ENCODE measurements around the gene TEK. TPM values are rescaled to one million over a fixed set of nuclear protein-coding genes. Genes with fewer than 3 reads are reported as not detected.

TEK gene
- total RNA-seq, 2 donors from 2014 or later, result 1.6 to 6.3 TPM

DNA sequence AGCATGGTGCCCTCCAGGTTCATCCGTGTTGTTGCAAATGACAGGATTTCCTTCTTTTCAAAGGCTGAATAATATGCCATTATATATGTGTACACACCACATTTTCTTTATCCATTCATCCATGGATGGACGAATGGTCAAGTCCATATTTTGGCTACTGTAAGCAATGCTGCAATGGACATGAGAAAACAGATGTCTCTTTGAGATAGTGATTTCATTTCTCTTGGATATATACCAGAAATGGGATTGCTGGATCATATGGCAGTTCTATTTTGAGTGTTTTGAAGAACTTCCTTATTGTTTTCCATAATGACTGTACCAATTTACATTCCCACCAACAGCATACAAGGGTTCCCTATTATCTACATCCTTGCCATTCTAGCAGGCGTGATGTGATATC lies 67.9 kb downstream of the TEK start:
- Histone ChIP-seq H3K9me3 (no peaks in the 10 kb centered on the region), H3K4me1 (peaks cover 3% of the 10 kb centered on the region), H3K4me3 (no peak overlapping the region), H3K27ac (no peak overlapping the region), H3K27me3 (no peaks in the 10 kb centered on the region), H3K36me3 (no peaks in the 10 kb centered on the region), H3K9ac (ENCODE audit: low read depth in 2 of 2, low read length in 2 of 2) (no peak overlapping the region)
- TF ChIP-seq CTCF (IDR thresholded peaks at IDR 0.05), result no peak
- no peak for DNase-seq
- intact Hi-C loops (cut with DNase I), result no loop called here

DNA sequence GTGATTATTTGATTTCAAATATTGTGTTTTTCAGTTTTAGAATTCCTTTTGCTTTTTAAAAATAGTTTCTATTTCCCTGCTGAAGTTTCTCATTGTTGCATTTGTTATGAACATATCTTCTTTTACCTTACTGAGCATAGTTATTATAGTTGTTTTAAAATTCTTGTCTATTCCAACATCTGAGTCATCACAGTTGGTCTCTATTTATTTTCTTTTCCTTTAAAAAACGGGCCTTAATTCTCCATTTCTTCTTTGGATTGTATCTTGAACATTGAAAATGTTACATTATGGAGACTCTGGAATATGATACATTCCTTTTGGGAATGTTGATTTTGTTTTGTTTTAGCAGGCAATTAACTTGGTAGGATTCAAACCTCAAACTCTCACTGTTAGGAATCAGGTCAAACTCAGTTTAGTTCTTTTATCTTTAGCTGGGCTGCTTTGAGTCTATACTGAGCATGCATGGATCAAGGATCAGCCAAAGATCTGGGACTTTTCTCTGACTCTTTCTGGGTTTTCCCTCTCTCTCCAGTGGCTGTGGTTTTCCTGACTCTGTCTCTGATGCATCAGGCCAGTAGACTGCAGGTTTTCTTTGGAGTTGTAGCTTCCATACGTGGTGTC lies 70.3 kb downstream of the TEK start:
- no peak for DNase-seq
- TF ChIP-seq CTCF (IDR thresholded peaks at IDR 0.05), result no peak
- Histone ChIP-seq H3K36me3 (no peaks in the 10 kb centered on the region), H3K9me3 (no peaks in the 10 kb centered on the region), H3K27me3 (no peaks in the 10 kb centered on the region), H3K4me1 (peaks cover 6% of the 10 kb centered on the region), H3K27ac (no peak overlapping the region), H3K9ac (ENCODE audit: low read depth in 2 of 2, low read length in 2 of 2) (no peak overlapping the region), H3K4me3 (no peak overlapping the region)
- intact Hi-C loops (cut with DNase I), result no loop called here

DNA sequence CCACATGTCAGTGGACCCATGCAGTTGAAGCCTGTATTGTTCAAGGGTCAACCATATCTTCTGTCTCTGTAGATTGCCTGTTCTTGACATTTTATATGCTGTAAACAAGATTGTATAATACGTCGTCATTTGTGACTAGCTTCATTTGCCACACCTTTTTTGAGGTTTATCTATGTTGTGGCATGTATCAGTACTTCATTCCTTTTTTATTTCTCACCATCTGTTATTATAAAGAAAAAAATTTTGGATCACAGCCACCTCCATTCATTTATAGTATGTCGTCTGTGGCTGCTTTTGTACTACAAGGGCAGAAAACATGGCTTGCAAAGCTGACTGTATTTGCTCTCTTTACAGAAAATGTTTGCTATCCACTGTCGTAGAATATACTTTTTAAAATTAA lies 72.4 kb downstream of the TEK start:
- intact Hi-C loops (cut with DNase I), result no loop called here
- H3K9ac ChIP-seq (ENCODE audit: low read depth in 2 of 2, low read length in 2 of 2), result no peak overlapping the region
- no peak overlapping the region for H3K4me3 ChIP-seq
- no peaks in the 10 kb centered on the region for H3K9me3 ChIP-seq
- peaks cover 6% of the 10 kb centered on the region for H3K4me1 ChIP-seq
- H3K27me3 ChIP-seq, result no peaks in the 10 kb centered on the region
- no peak for DNase-seq
- no peak overlapping the region for H3K27ac ChIP-seq
- TF ChIP-seq CTCF (IDR thresholded peaks at IDR 0.05), result no peak
- H3K36me3 ChIP-seq, result no peaks in the 10 kb centered on the region

DNA sequence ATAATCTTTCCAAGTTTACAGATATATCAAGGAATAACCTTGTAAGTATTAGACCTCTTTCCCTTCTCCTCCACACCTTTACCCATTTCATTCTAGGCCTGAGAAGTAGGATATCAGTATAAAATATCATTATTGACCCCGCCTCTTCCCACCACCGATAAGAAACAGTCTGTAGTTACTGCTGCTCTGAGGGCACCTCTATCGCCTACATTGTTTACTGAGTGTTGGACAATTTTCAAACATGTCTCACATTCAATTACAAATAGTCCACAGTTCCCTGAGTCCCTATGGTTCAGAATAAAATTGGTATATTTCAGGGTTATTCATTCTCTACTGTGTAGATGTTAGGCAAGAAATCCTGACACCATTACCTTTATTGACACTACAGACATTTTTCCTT lies 73.4 kb downstream of the TEK start:
- intact Hi-C loops (cut with DNase I), result no loop called here

GRCh38 chr9:27183131-27183530 lies 74.1 kb downstream of the TEK start:
- Histone ChIP-seq H3K36me3 (no peaks in the 10 kb centered on the region), H3K4me3 (no peak overlapping the region), H3K9ac (ENCODE audit: low read depth in 2 of 2, low read length in 2 of 2) (no peak overlapping the region), H3K27ac (no peak overlapping the region), H3K4me1 (peaks cover 6% of the 10 kb centered on the region), H3K9me3 (no peaks in the 10 kb centered on the region), H3K27me3 (no peaks in the 10 kb centered on the region)
- no peak for DNase-seq
- no peak for TF ChIP-seq CTCF (IDR thresholded peaks at IDR 0.05)
- intact Hi-C loops (cut with DNase I), result no loop called here

More for the DNA sequence above, 73.4 kb downstream of the TEK start:
- Histone ChIP-seq H3K27me3 (no peaks in the 10 kb centered on the region), H3K4me3 (no peak overlapping the region), H3K27ac (no peak overlapping the region), H3K36me3 (no peaks in the 10 kb centered on the region), H3K9me3 (no peaks in the 10 kb centered on the region), H3K9ac (ENCODE audit: low read depth in 2 of 2, low read length in 2 of 2) (no peak overlapping the region), H3K4me1 (peaks cover 6% of the 10 kb centered on the region)
- DNase-seq, result no peak
- TF ChIP-seq CTCF (IDR thresholded peaks at IDR 0.05), result no peak

All from colonic mucosa (tissue), 4 donors.